Measurements from ENCODE around the gene STAT3. TPM values are rescaled to one million over a fixed set of nuclear protein-coding genes. Genes with fewer than 3 reads are reported as not detected.
A peak's percentile ranks its signal among the peaks of the same experiment; 100 is the strongest.

STAT3 gene
- total and polyA plus RNA-seq, 9 of the 15 experiments (the other 6 are each of a cell fraction or from before 2014, with no cell fraction given) = 90.0 to 179 (median 114) TPM

DNA sequence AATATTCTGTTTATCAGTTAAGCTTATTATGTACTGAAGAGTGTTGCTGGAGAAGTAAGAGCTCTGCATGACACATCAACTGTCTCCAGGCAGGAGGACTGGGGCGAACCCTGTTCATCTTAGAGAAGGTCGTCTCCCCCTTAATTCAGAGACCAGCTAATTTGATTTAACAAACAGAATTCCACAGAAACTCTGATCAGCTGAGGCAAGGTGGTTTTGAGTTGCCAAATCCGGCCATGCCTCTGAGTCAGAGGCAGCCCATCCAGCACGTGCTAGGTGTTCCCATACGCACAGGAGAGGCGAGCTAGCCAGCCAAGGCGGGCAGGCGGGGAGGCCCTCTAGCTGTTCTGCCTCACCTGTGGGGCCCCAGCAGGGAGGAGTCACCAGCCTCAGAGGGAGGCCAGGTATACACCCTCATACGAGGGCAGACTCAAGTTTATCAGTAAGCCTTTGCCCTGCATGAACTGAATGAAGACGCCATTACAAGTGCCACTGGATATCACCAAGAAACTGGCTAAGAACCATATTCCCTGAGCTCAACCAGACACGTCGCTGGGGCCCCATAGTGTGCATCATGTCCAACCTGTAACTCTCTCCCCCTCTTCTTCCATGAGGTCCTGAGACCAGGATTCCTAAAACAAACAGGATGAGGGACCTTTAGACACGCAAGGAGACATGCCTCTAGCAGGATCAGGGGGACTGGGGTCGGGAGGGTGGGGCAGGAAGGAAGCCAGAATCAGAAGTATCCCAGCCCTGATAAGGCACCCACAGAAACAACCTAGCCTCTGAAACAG lies 74.3 kb downstream of the STAT3 start (continued):
- TF ChIP-seq, protein P1, sequence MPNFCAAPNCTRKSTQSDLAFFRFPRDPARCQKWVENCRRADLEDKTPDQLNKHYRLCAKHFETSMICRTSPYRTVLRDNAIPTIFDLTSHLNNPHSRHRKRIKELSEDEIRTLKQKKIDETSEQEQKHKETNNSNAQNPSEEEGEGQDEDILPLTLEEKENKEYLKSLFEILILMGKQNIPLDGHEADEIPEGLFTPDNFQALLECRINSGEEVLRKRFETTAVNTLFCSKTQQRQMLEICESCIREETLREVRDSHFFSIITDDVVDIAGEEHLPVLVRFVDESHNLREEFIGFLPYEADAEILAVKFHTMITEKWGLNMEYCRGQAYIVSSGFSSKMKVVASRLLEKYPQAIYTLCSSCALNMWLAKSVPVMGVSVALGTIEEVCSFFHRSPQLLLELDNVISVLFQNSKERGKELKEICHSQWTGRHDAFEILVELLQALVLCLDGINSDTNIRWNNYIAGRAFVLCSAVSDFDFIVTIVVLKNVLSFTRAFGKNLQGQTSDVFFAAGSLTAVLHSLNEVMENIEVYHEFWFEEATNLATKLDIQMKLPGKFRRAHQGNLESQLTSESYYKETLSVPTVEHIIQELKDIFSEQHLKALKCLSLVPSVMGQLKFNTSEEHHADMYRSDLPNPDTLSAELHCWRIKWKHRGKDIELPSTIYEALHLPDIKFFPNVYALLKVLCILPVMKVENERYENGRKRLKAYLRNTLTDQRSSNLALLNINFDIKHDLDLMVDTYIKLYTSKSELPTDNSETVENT (CRISPR knock-in tag; IDR thresholded peaks at IDR 0.05) = peak; percentile 46; the same call in 1 of the 2 replicates
- TF ChIP-seq GABPB2 (CRISPR knock-in tag; conservative IDR thresholded peaks at IDR 0.05) (no peak; the same call in 1 of the 2 replicates), MEIS2 (IDR thresholded peaks at IDR 0.05; ENCODE audit: partially characterized antibody) (no peak), ZNF561 (CRISPR knock-in tag; conservative IDR thresholded peaks at IDR 0.05) (no peak), NR2F6 (CRISPR knock-in tag; IDR thresholded peaks at IDR 0.05) (no peak), ZC3H8 (IDR thresholded peaks at IDR 0.05) (no peak), ZNF408 (CRISPR knock-in tag; IDR thresholded peaks at IDR 0.05; ENCODE audit: low read depth) (no peak), SREBF2 (CRISPR knock-in tag; IDR thresholded peaks at IDR 0.05) (no peak), CCNT2 (IDR thresholded peaks at IDR 0.05; ENCODE audit: borderline replicate concordance, extremely low read depth, insufficient read length, low read depth, low read length) (no peak), CAMTA2 (CRISPR knock-in tag; conservative IDR thresholded peaks at IDR 0.05) (no peak), NR4A1 (CRISPR knock-in tag; IDR thresholded peaks at IDR 0.05) (peak; percentile 70; the same call in 1 of the 2 replicates), NR4A1 (tag; IDR thresholded peaks at IDR 0.05) (peak; percentile 96)
- TF ChIP-seq, protein P2, sequence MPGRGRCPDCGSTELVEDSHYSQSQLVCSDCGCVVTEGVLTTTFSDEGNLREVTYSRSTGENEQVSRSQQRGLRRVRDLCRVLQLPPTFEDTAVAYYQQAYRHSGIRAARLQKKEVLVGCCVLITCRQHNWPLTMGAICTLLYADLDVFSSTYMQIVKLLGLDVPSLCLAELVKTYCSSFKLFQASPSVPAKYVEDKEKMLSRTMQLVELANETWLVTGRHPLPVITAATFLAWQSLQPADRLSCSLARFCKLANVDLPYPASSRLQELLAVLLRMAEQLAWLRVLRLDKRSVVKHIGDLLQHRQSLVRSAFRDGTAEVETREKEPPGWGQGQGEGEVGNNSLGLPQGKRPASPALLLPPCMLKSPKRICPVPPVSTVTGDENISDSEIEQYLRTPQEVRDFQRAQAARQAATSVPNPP (IDR thresholded peaks at IDR 0.05; ENCODE audit: borderline replicate concordance, insufficient read depth, insufficient read length) = no peak
- TF ChIP-seq, protein P3, sequence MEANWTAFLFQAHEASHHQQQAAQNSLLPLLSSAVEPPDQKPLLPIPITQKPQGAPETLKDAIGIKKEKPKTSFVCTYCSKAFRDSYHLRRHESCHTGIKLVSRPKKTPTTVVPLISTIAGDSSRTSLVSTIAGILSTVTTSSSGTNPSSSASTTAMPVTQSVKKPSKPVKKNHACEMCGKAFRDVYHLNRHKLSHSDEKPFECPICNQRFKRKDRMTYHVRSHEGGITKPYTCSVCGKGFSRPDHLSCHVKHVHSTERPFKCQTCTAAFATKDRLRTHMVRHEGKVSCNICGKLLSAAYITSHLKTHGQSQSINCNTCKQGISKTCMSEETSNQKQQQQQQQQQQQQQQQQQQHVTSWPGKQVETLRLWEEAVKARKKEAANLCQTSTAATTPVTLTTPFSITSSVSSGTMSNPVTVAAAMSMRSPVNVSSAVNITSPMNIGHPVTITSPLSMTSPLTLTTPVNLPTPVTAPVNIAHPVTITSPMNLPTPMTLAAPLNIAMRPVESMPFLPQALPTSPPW (CRISPR knock-in tag; IDR thresholded peaks at IDR 0.05) = peak; percentile 57; the same call in 1 of the 2 replicates
- TF ChIP-seq, protein P4, sequence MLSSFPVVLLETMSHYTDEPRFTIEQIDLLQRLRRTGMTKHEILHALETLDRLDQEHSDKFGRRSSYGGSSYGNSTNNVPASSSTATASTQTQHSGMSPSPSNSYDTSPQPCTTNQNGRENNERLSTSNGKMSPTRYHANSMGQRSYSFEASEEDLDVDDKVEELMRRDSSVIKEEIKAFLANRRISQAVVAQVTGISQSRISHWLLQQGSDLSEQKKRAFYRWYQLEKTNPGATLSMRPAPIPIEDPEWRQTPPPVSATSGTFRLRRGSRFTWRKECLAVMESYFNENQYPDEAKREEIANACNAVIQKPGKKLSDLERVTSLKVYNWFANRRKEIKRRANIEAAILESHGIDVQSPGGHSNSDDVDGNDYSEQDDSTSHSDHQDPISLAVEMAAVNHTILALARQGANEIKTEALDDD (IDR thresholded peaks at IDR 0.05) = peak; percentile 12; the same call in 1 of the 2 replicates
- TF ChIP-seq, protein P5, sequence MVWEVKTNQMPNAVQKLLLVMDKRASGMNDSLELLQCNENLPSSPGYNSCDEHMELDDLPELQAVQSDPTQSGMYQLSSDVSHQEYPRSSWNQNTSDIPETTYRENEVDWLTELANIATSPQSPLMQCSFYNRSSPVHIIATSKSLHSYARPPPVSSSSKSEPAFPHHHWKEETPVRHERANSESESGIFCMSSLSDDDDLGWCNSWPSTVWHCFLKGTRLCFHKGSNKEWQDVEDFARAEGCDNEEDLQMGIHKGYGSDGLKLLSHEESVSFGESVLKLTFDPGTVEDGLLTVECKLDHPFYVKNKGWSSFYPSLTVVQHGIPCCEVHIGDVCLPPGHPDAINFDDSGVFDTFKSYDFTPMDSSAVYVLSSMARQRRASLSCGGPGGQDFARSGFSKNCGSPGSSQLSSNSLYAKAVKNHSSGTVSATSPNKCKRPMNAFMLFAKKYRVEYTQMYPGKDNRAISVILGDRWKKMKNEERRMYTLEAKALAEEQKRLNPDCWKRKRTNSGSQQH (CRISPR knock-in tag; IDR thresholded peaks at IDR 0.05) = peak; percentile 15; the same call in 1 of the 2 replicates
- TF ChIP-seq, protein P6, sequence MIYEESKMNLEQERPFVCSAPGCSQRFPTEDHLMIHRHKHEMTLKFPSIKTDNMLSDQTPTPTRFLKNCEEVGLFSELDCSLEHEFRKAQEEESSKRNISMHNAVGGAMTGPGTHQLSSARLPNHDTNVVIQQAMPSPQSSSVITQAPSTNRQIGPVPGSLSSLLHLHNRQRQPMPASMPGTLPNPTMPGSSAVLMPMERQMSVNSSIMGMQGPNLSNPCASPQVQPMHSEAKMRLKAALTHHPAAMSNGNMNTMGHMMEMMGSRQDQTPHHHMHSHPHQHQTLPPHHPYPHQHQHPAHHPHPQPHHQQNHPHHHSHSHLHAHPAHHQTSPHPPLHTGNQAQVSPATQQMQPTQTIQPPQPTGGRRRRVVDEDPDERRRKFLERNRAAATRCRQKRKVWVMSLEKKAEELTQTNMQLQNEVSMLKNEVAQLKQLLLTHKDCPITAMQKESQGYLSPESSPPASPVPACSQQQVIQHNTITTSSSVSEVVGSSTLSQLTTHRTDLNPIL (CRISPR knock-in tag; IDR thresholded peaks at IDR 0.05) = no peak
